Measurements from ENCODE around the gene ZNF444. TPM values are rescaled to one million over a fixed set of nuclear protein-coding genes. Genes with fewer than 3 reads are reported as not detected.
A peak's percentile ranks its signal among the peaks of the same experiment; 100 is the strongest.
"Not testable (repeated sequence)": the region's sequence is repeated elsewhere in the genome, so short reads cannot be mapped to it uniquely, and the experiment has no call there.

ZNF444 gene
- total and polyA plus RNA-seq, 4 donors, result 10.0 to 54.9 (median 34.0) TPM

- H3K4me1 ChIP-seq (ENCODE audit: control insufficient read depth, insufficient read depth, low read length), result peaks cover 36% of the 10 kb centered on the region
- no peaks in the 10 kb centered on the region for H3K27me3 ChIP-seq (ENCODE audit: control insufficient read depth, insufficient read depth, low read length)
- H3K36me3 ChIP-seq (ENCODE audit: control insufficient read depth, insufficient read depth, low read length), result peaks cover 22% of the 10 kb centered on the region
- whole genome bisulfite sequencing (ENCODE audit: insufficient coverage), result 62% methylated on average over 4 of the region's 17 CpGs
- H3K4me3 ChIP-seq (ENCODE audit: low read depth, low read length), result peak overlapping the region; percentile 61
- H3K27ac ChIP-seq (ENCODE audit: low read depth, low read length), result no peak overlapping the region
- no peaks in the 10 kb centered on the region for H3K9me3 ChIP-seq (ENCODE audit: control insufficient read depth, insufficient read depth, low read length)
- no peak for DNase-seq (ENCODE audit: low read depth in 4 of 6, low spot score in 6 of 6)
Measured at GRCh38 chr19:56142087-56142787, 1.1 kb downstream of the ZNF444 start.

GRCh38 chr19:56142897-56143434, 1.9 kb downstream of the ZNF444 start:
- H3K27ac ChIP-seq (ENCODE audit: low read depth, low read length), result no peak overlapping the region
- DNase-seq (ENCODE audit: low read depth in 4 of 6, low spot score in 6 of 6), result no peak
- no peaks in the 10 kb centered on the region for H3K27me3 ChIP-seq (ENCODE audit: control insufficient read depth, insufficient read depth, low read length)
- no peak overlapping the region for H3K4me3 ChIP-seq (ENCODE audit: low read depth, low read length)
- peaks cover 30% of the 10 kb centered on the region for H3K36me3 ChIP-seq (ENCODE audit: control insufficient read depth, insufficient read depth, low read length)
- 81% methylated on average over 3 of the region's 4 CpGs for WGBS (ENCODE audit: insufficient coverage)
- H3K9me3 ChIP-seq (ENCODE audit: control insufficient read depth, insufficient read depth, low read length), result no peaks in the 10 kb centered on the region
- H3K4me1 ChIP-seq (ENCODE audit: control insufficient read depth, insufficient read depth, low read length), result peaks cover 33% of the 10 kb centered on the region

- peaks cover 38% of the 10 kb centered on the region for H3K4me1 ChIP-seq (ENCODE audit: control insufficient read depth, insufficient read depth, low read length)
- peaks cover 40% of the 10 kb centered on the region for H3K36me3 ChIP-seq (ENCODE audit: control insufficient read depth, insufficient read depth, low read length)
- H3K27ac ChIP-seq (ENCODE audit: low read depth, low read length), result no peak overlapping the region
- WGBS (ENCODE audit: insufficient coverage), result 83% methylated on average over 4 of the region's 6 CpGs
- H3K27me3 ChIP-seq (ENCODE audit: control insufficient read depth, insufficient read depth, low read length), result no peaks in the 10 kb centered on the region
- no peaks in the 10 kb centered on the region for H3K9me3 ChIP-seq (ENCODE audit: control insufficient read depth, insufficient read depth, low read length)
- DNase-seq (ENCODE audit: low read depth in 4 of 6, low spot score in 6 of 6), result no peak
- no peak overlapping the region for H3K4me3 ChIP-seq (ENCODE audit: low read depth, low read length)
Measured at GRCh38 chr19:56144376-56144775, 3.3 kb downstream of the ZNF444 start.

- no peak for DNase-seq (ENCODE audit: low read depth in 4 of 6, low spot score in 6 of 6)
- H3K27ac ChIP-seq (ENCODE audit: low read depth, low read length), result no peak overlapping the region
- no peaks in the 10 kb centered on the region for H3K27me3 ChIP-seq (ENCODE audit: control insufficient read depth, insufficient read depth, low read length)
- H3K4me1 ChIP-seq (ENCODE audit: control insufficient read depth, insufficient read depth, low read length), result peaks cover 37% of the 10 kb centered on the region
- no peak overlapping the region for H3K4me3 ChIP-seq (ENCODE audit: low read depth, low read length)
- no peaks in the 10 kb centered on the region for H3K9me3 ChIP-seq (ENCODE audit: control insufficient read depth, insufficient read depth, low read length)
- WGBS (ENCODE audit: insufficient coverage), result 93% methylated on average over 7 of the region's 12 CpGs
- peaks cover 44% of the 10 kb centered on the region for H3K36me3 ChIP-seq (ENCODE audit: control insufficient read depth, insufficient read depth, low read length)
Measured at GRCh38 chr19:56144831-56145230, 3.7 kb downstream of the ZNF444 start.

GRCh38 chr19:56145698-56146097, 4.6 kb downstream of the ZNF444 start:
- Histone ChIP-seq H3K9me3 (ENCODE audit: control insufficient read depth, insufficient read depth, low read length) (no peaks in the 10 kb centered on the region), H3K4me3 (ENCODE audit: low read depth, low read length) (no peak overlapping the region), H3K27me3 (ENCODE audit: control insufficient read depth, insufficient read depth, low read length) (no peaks in the 10 kb centered on the region), H3K4me1 (ENCODE audit: control insufficient read depth, insufficient read depth, low read length) (peaks cover 30% of the 10 kb centered on the region), H3K36me3 (ENCODE audit: control insufficient read depth, insufficient read depth, low read length) (peaks cover 48% of the 10 kb centered on the region), H3K27ac (ENCODE audit: low read depth, low read length) (no peak overlapping the region)
- WGBS (ENCODE audit: insufficient coverage), result 93% methylated on average over 9 of the region's 10 CpGs
- no peak for DNase-seq (ENCODE audit: low read depth in 4 of 6, low spot score in 6 of 6)

- Histone ChIP-seq H3K4me3 (ENCODE audit: low read depth, low read length) (no peak overlapping the region), H3K27ac (ENCODE audit: low read depth, low read length) (no peak overlapping the region), H3K36me3 (ENCODE audit: control insufficient read depth, insufficient read depth, low read length) (peaks cover 48% of the 10 kb centered on the region), H3K27me3 (ENCODE audit: control insufficient read depth, insufficient read depth, low read length) (no peaks in the 10 kb centered on the region), H3K4me1 (ENCODE audit: control insufficient read depth, insufficient read depth, low read length) (peaks cover 30% of the 10 kb centered on the region), H3K9me3 (ENCODE audit: control insufficient read depth, insufficient read depth, low read length) (no peaks in the 10 kb centered on the region)
- WGBS (ENCODE audit: insufficient coverage), result 97% methylated on average over 31 of the region's 31 CpGs
- no peak for DNase-seq (ENCODE audit: low read depth in 4 of 6, low spot score in 6 of 6)
Measured at GRCh38 chr19:56146904-56147303, 5.8 kb downstream of the ZNF444 start.

- Histone ChIP-seq H3K36me3 (ENCODE audit: control insufficient read depth, insufficient read depth, low read length) (peaks cover 48% of the 10 kb centered on the region), H3K27ac (ENCODE audit: low read depth, low read length) (no peak overlapping the region), H3K9me3 (ENCODE audit: control insufficient read depth, insufficient read depth, low read length) (no peaks in the 10 kb centered on the region), H3K27me3 (ENCODE audit: control insufficient read depth, insufficient read depth, low read length) (no peaks in the 10 kb centered on the region), H3K4me3 (ENCODE audit: low read depth, low read length) (no peak overlapping the region), H3K4me1 (ENCODE audit: control insufficient read depth, insufficient read depth, low read length) (peaks cover 26% of the 10 kb centered on the region)
- no peak for DNase-seq (ENCODE audit: low read depth in 4 of 6, low spot score in 6 of 6)
- 94% methylated on average over 19 of the region's 22 CpGs for WGBS (ENCODE audit: insufficient coverage)
Measured at GRCh38 chr19:56147307-56147706, 6.2 kb downstream of the ZNF444 start.

GRCh38 chr19:56148096-56148495, 7.0 kb downstream of the ZNF444 start:
- peaks cover 51% of the 10 kb centered on the region for H3K36me3 ChIP-seq (ENCODE audit: control insufficient read depth, insufficient read depth, low read length)
- no peaks in the 10 kb centered on the region for H3K9me3 ChIP-seq (ENCODE audit: control insufficient read depth, insufficient read depth, low read length)
- no peak overlapping the region for H3K4me3 ChIP-seq (ENCODE audit: low read depth, low read length)
- DNase-seq (ENCODE audit: low read depth in 4 of 6, low spot score in 6 of 6), result no peak
- no peak overlapping the region for H3K27ac ChIP-seq (ENCODE audit: low read depth, low read length)
- H3K4me1 ChIP-seq (ENCODE audit: control insufficient read depth, insufficient read depth, low read length), result peaks cover 20% of the 10 kb centered on the region
- WGBS (ENCODE audit: insufficient coverage), result 88% methylated on average over 14 of the region's 15 CpGs
- H3K27me3 ChIP-seq (ENCODE audit: control insufficient read depth, insufficient read depth, low read length), result no peaks in the 10 kb centered on the region

- H3K4me1 ChIP-seq (ENCODE audit: control insufficient read depth, insufficient read depth, low read length), result peaks cover 14% of the 10 kb centered on the region
- not testable (repeated sequence) for H3K4me3 ChIP-seq (ENCODE audit: low read depth, low read length); DNase-seq (ENCODE audit: low read depth in 4 of 6, low spot score in 6 of 6); H3K27me3 ChIP-seq (ENCODE audit: control insufficient read depth, insufficient read depth, low read length); H3K9me3 ChIP-seq (ENCODE audit: control insufficient read depth, insufficient read depth, low read length); H3K27ac ChIP-seq (ENCODE audit: low read depth, low read length)
- H3K36me3 ChIP-seq (ENCODE audit: control insufficient read depth, insufficient read depth, low read length), result peaks cover 53% of the 10 kb centered on the region
- 94% methylated on average over 10 of the region's 12 CpGs for WGBS (ENCODE audit: insufficient coverage)
Measured at GRCh38 chr19:56148955-56149655, 8.0 kb downstream of the ZNF444 start.

- Histone ChIP-seq H3K36me3 (ENCODE audit: control insufficient read depth, insufficient read depth, low read length) (peaks cover 58% of the 10 kb centered on the region), H3K4me3 (ENCODE audit: low read depth, low read length) (no peak overlapping the region)
- 94% methylated on average over 2 of the region's 5 CpGs for WGBS (ENCODE audit: insufficient coverage)
Measured at GRCh38 chr19:56149656-56150038, 8.6 kb downstream of the ZNF444 start.

More at GRCh38 chr19:56149656-56150038, 8.6 kb downstream of the ZNF444 start:
- Histone ChIP-seq H3K9me3 (ENCODE audit: control insufficient read depth, insufficient read depth, low read length) (no peaks in the 10 kb centered on the region), H3K27me3 (ENCODE audit: control insufficient read depth, insufficient read depth, low read length) (no peaks in the 10 kb centered on the region), H3K4me1 (ENCODE audit: control insufficient read depth, insufficient read depth, low read length) (peaks cover 12% of the 10 kb centered on the region), H3K27ac (ENCODE audit: low read depth, low read length) (no peak overlapping the region)
- DNase-seq (ENCODE audit: low read depth in 4 of 6, low spot score in 6 of 6), result no peak
